HUES48 (cell line): ENCODE measurements around the gene PARD3.
"Not testable (repeated sequence)": the region's sequence is repeated elsewhere in the genome, so short reads cannot be mapped to it uniquely, and the experiment has no call there.

Experiments
- H3K27ac ChIP-seq: one replicate; pipeline ENCODE4 v1.7.0; 2013; ENCODE audit warnings: low read depth, low read length, inconsistent platforms
- H3K27me3 ChIP-seq: 2 replicates; pipeline ENCODE4 v1.6.1; 2013; ENCODE audit warnings: mild to moderate bottlenecking, low read length; ENCODE audit not compliant: control insufficient read depth, insufficient read depth
- H3K36me3 ChIP-seq: 2 replicates; pipeline ENCODE4 v1.6.1; 2013; ENCODE audit warnings: low read length; ENCODE audit not compliant: control insufficient read depth, insufficient read depth
- H3K4me1 ChIP-seq: 2 replicates; pipeline ENCODE4 v1.6.1; 2013; ENCODE audit warnings: mild to moderate bottlenecking, low read length; ENCODE audit not compliant: control insufficient read depth, insufficient read depth
- H3K4me3 ChIP-seq: 2 replicates; pipeline ENCODE4 v1.5.1; 2013; ENCODE audit warnings: mild to moderate bottlenecking, low read depth, low read length
- H3K9ac ChIP-seq: 2 replicates; pipeline ENCODE4 v1.6.1; 2013; ENCODE audit warnings: mild to moderate bottlenecking, low read depth, low read length, moderate library complexity
- H3K9me3 ChIP-seq: 2 replicates; pipeline ENCODE4 v1.6.1; 2013; ENCODE audit warnings: low read length; ENCODE audit not compliant: control insufficient read depth, insufficient read depth

PARD3 gene

GRCh38 chr10:34845070-34845469 lies 30.0 kb upstream of the PARD3 start:
- no peaks in the 10 kb centered on the region for H3K36me3 ChIP-seq

GRCh38 chr10:34844448-34844847 lies 29.4 kb upstream of the PARD3 start:
- H3K4me1 ChIP-seq: 0 out of 2 replicates have a peak, but pooled peaks cover 4% of the 10 kb centered on the region
- H3K27me3 ChIP-seq: no peaks in the 10 kb centered on the region
- no peak overlapping the region for H3K9ac ChIP-seq
- H3K9me3 ChIP-seq: no peaks in the 10 kb centered on the region
- H3K36me3 ChIP-seq: no peaks in the 10 kb centered on the region
- no peak overlapping the region for H3K4me3 ChIP-seq
- H3K27ac ChIP-seq: no peak overlapping the region

More at GRCh38 chr10:34845070-34845469, 30.0 kb upstream of the PARD3 start:
- H3K4me1 ChIP-seq: 0 out of 2 replicates have a peak, but pooled peaks cover 4% of the 10 kb centered on the region
- H3K9me3 ChIP-seq: no peaks in the 10 kb centered on the region
- H3K9ac ChIP-seq: no peak overlapping the region
- no peak overlapping the region for H3K27ac ChIP-seq
- H3K4me3 ChIP-seq: no peak overlapping the region
- no peaks in the 10 kb centered on the region for H3K27me3 ChIP-seq

- not testable (repeated sequence) for H3K27me3 ChIP-seq, H3K9me3 ChIP-seq, H3K9ac ChIP-seq, H3K36me3 ChIP-seq, H3K4me1 ChIP-seq, H3K27ac ChIP-seq, H3K4me3 ChIP-seq
Observed at GRCh38 chr10:34843470-34843869, 28.4 kb upstream of the PARD3 start.

DNA sequence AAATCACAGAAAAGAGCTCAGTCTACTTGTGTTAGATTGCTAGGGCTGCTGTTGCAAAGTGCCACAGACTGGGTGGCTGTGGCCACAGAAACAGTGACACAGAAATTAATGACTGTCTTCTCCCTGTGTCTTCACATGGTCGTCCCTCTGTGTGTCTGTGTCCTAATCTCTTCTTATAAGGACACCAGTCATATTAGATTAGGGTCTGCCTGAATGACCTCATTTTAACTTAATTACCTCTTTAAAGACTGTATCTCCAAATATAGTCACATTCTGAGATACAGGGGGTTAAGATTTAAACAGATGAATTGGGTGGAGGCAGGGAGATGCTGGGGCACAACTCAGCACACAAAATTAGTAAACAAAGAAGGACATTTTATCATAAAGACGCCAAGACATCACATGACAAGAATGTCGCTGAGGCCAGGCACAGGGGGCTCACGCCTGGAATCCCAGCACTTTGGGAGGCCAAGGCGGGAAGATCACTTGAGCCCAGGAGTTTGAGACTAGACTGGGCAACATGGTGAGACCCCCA lies 23.3 kb upstream of the PARD3 start:
- Histone ChIP-seq H3K4me1 (no peaks in the 10 kb centered on the region), H3K27me3 (no peaks in the 10 kb centered on the region), H3K9me3 (no peaks in the 10 kb centered on the region), H3K27ac (no peak overlapping the region), H3K36me3 (no peaks in the 10 kb centered on the region), H3K9ac (no peak overlapping the region), H3K4me3 (no peak overlapping the region)

DNA sequence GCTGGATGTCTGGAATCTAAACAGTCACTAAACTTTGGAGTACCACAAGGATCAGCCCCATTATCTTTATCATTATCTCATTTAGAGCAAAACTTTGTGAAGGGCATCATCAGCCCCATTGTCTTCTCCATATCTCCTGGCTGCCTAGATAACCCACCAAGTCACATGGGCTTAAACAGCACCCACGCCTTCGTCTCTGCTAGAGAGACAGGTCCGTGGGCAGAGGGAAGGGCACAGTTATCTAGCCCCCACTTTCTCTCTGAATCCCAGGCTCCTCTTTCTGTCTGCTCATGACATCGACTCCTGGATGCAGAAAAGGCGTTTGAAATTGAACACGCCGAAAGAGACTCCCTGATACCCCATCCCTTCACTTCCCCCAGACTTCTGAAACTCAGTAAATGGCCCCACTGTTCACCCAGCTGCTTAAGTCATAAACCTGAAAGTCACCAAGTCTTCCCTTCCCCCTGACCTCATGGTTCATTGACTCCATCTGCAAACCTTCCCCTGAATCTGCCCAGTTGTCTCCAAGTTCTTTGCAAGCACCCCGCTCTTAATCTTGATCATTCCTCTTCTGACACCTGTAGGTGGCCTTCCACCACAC lies 20.9 kb upstream of the PARD3 start:
- no peak overlapping the region for H3K4me3 ChIP-seq
- no peak overlapping the region for H3K9ac ChIP-seq
- no peaks in the 10 kb centered on the region for H3K36me3 ChIP-seq
- no peaks in the 10 kb centered on the region for H3K27me3 ChIP-seq
- H3K9me3 ChIP-seq: no peaks in the 10 kb centered on the region
- no peak overlapping the region for H3K27ac ChIP-seq
- no peaks in the 10 kb centered on the region for H3K4me1 ChIP-seq

DNA sequence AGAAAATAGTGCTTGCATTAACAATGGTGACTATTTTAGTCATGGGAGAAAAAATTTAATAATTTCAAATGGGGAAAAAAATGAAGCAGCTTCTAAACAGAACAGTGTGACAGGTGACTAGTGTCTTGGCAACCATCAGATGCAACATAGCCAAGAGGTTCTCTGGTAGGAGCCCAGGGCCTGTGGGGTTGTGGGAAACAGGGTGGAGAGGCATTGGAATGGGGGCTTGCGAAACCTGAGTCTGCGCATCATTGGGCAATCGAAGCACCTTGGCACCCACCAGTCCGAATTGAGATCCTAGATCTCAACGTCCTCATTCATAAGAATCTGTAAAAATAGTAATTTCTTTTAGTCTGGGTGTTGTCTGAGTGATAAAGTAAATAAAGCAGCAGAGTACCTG lies 19.2 kb upstream of the PARD3 start:
- Histone ChIP-seq H3K9ac (no peak overlapping the region), H3K4me3 (no peak overlapping the region), H3K27ac (no peak overlapping the region), H3K27me3 (no peaks in the 10 kb centered on the region), H3K36me3 (no peaks in the 10 kb centered on the region), H3K9me3 (no peaks in the 10 kb centered on the region), H3K4me1 (peaks cover 6% of the 10 kb centered on the region)

DNA sequence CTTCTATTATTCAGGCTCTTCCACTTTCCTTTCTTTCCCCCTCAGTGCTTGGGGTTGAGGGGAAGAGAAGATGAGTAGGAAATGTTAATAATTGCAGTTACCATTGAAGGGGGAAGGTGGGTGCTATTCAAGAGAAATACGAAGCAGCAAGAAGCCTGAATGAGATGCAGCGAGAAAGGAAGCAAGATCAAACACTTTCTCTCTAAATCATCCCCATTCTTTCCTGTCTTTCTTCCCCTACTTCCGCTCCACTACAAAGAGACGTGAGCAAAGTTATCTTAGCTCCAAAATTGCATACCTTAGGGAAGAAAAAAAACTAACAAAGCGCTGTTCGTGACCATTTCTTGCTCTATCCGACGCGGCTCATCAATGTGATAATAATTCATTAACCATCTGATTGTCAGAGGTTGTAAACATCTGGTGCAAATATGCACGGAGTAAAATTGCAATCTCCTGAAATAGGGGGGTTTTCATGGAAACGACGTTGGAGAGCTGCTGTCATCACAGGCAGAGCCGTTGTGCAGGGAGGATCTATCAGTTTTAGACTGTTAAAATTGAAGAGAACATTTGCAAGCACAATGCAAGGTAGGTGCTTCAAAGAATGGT lies 15.2 kb upstream of the PARD3 start:
- H3K27me3 ChIP-seq: no peaks in the 10 kb centered on the region
- H3K36me3 ChIP-seq: no peaks in the 10 kb centered on the region
- H3K4me3 ChIP-seq: no peak overlapping the region
- H3K9ac ChIP-seq: no peak overlapping the region
- H3K9me3 ChIP-seq: no peaks in the 10 kb centered on the region
- no peak overlapping the region for H3K27ac ChIP-seq
- peaks cover 6% of the 10 kb centered on the region for H3K4me1 ChIP-seq

- Histone ChIP-seq H3K36me3 (no peaks in the 10 kb centered on the region), H3K9me3 (no peaks in the 10 kb centered on the region), H3K27ac (no peak overlapping the region), H3K4me3 (no peak overlapping the region), H3K4me1 (peaks cover 6% of the 10 kb centered on the region), H3K9ac (no peak overlapping the region), H3K27me3 (no peaks in the 10 kb centered on the region)
Observed at GRCh38 chr10:34826857-34827766, 12.0 kb upstream of the PARD3 start.

- no peaks in the 10 kb centered on the region for H3K9me3 ChIP-seq
- no peak overlapping the region for H3K27ac ChIP-seq
- peaks cover 6% of the 10 kb centered on the region for H3K4me1 ChIP-seq
- H3K9ac ChIP-seq: no peak overlapping the region
- H3K36me3 ChIP-seq: no peaks in the 10 kb centered on the region
- no peak overlapping the region for H3K4me3 ChIP-seq
- H3K27me3 ChIP-seq: no peaks in the 10 kb centered on the region
Observed at GRCh38 chr10:34826221-34826620, 11.1 kb upstream of the PARD3 start.

DNA sequence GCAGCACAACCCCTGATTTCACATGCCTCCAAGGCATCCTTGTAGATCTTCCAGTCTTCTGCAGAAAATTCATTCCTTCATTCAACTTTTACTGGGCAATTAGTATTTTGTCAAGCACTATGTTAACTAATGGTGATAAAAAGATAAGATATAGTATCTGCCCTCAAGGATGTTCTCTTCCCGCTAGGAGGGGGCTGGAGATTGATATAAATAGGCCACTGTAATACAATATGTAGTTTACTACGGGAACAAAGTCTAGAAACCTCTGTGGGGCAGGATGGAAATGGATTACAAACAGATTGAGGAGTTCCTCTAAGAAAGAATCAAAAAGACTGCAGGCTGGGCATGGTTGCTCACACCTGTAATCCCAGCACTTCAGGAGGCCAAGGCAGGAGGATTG lies 10.3 kb upstream of the PARD3 start:
- no peak overlapping the region for H3K27ac ChIP-seq
- H3K36me3 ChIP-seq: no peaks in the 10 kb centered on the region
- H3K4me1 ChIP-seq: peaks cover 4% of the 10 kb centered on the region
- no peak overlapping the region for H3K4me3 ChIP-seq
- no peaks in the 10 kb centered on the region for H3K9me3 ChIP-seq
- no peak overlapping the region for H3K9ac ChIP-seq
- no peaks in the 10 kb centered on the region for H3K27me3 ChIP-seq

- no peak overlapping the region for H3K4me3 ChIP-seq
- no peaks in the 10 kb centered on the region for H3K4me1 ChIP-seq
- no peaks in the 10 kb centered on the region for H3K27me3 ChIP-seq
- no peak overlapping the region for H3K27ac ChIP-seq
- H3K9ac ChIP-seq: no peak overlapping the region
- H3K36me3 ChIP-seq: no peaks in the 10 kb centered on the region
- no peaks in the 10 kb centered on the region for H3K9me3 ChIP-seq
Observed at GRCh38 chr10:34824870-34825269, 9.8 kb upstream of the PARD3 start.
